SK-N-SH treated with all-trans-retinoic acid at 6 μM for 48 hours (cell line): ENCODE results near the gene DGKE.

Experiments
- ATAC-seq: fragments of 200-7000 bp; cut with Tn5 transposase; 3 replicates; pipeline ENCODE4 v1.9.1; 2020; ENCODE audit warnings: mild to moderate bottlenecking, moderate library complexity
- ARNTL ChIP-seq: fragments of 450-650 bp; formaldehyde crosslinking; IDR thresholded peaks from 2 replicates; pipeline ENCODE4 v1.5.0; 2020; ENCODE audit warnings: low read depth, mild to moderate bottlenecking, moderate library complexity, borderline replicate concordance
- BACH2 ChIP-seq: fragments of 250-450 bp; sonication (Bioruptor Pico); IDR thresholded peaks from 2 replicates; pipeline ENCODE4 v1.9.0; 2021; ENCODE audit warnings: mild to moderate bottlenecking, borderline replicate concordance
- CSDC2 ChIP-seq: fragments of 250-450 bp; sonication (Bioruptor Pico); IDR thresholded peaks from 2 replicates; pipeline ENCODE4 v1.5.0; 2020; ENCODE audit warnings: mild to moderate bottlenecking, moderate library complexity
- CSRNP3 ChIP-seq: fragments of 250-450 bp; sonication (Bioruptor Pico); IDR thresholded peaks from 2 replicates; pipeline ENCODE4 v1.5.1; 2021; ENCODE audit warnings: mild to moderate bottlenecking, moderate library complexity
- ESRRG ChIP-seq: fragments of 250-450 bp; sonication (Bioruptor Pico); IDR thresholded peaks from 2 replicates; pipeline ENCODE4 v1.6.1; 2021; ENCODE audit warnings: mild to moderate bottlenecking
- ISL1 ChIP-seq: fragments of 250-450 bp; sonication (Bioruptor Pico); IDR thresholded peaks from 2 replicates; pipeline ENCODE4 v2.1.2; 2022; ENCODE audit warnings: mild to moderate bottlenecking, moderate library complexity
- OSR1 ChIP-seq: fragments of 250-450 bp; sonication (Bioruptor Pico); IDR thresholded peaks from 2 replicates; pipeline ENCODE4 v1.8.0; 2022; ENCODE audit warnings: moderate library complexity, mild to moderate bottlenecking, inconsistent platforms
- PATZ1 ChIP-seq: fragments of 250-450 bp; sonication (Bioruptor Pico); IDR thresholded peaks from 2 replicates; pipeline ENCODE4 v1.8.0; 2020; ENCODE audit warnings: mild to moderate bottlenecking, moderate library complexity, borderline replicate concordance
- POU6F1 ChIP-seq: fragments of 250-450 bp; sonication (Bioruptor Pico); IDR thresholded peaks from 2 replicates; pipeline ENCODE4 v1.8.0; 2021; ENCODE audit warnings: low read depth, mild to moderate bottlenecking, moderate library complexity, borderline replicate concordance
- PPARA ChIP-seq: fragments of 250-450 bp; sonication (Bioruptor Pico); IDR thresholded peaks from 2 replicates; pipeline ENCODE4 v1.5.0; 2020; ENCODE audit warnings: mild to moderate bottlenecking, borderline replicate concordance
- RARB ChIP-seq: fragments of 250-450 bp; sonication (Bioruptor Pico); IDR thresholded peaks from 2 replicates; pipeline ENCODE4 v1.8.0; 2021; ENCODE audit warnings: mild to moderate bottlenecking, moderate library complexity
- SNAI2 ChIP-seq: fragments of 250-450 bp; sonication (Bioruptor Pico); IDR thresholded peaks from 2 replicates; pipeline ENCODE4 v1.5.0; 2020; ENCODE audit warnings: mild to moderate bottlenecking, moderate library complexity
- TCF4 ChIP-seq: fragments of 250-450 bp; sonication (Bioruptor Pico); IDR thresholded peaks from 2 replicates; pipeline ENCODE4 v1.8.0; 2021; ENCODE audit warnings: mild to moderate bottlenecking, moderate library complexity, borderline replicate concordance
- TOX ChIP-seq: fragments of 250-450 bp; sonication (Bioruptor Pico); IDR thresholded peaks from 2 replicates; pipeline ENCODE4 v1.8.0; 2021; ENCODE audit warnings: mild to moderate bottlenecking, moderate library complexity, borderline replicate concordance
- TSHZ2 ChIP-seq: fragments of 250-450 bp; sonication (Bioruptor Pico); IDR thresholded peaks from 2 replicates; pipeline ENCODE4 v1.5.0; 2020; ENCODE audit warnings: mild to moderate bottlenecking, moderate library complexity
- ZC3H10 ChIP-seq: fragments of 250-450 bp; sonication (Bioruptor Pico); IDR thresholded peaks from 2 replicates; pipeline ENCODE4 v1.5.1; 2021; ENCODE audit warnings: mild to moderate bottlenecking, moderate library complexity
- ZFP3 ChIP-seq: fragments of 250-450 bp; sonication (Bioruptor Pico); IDR thresholded peaks from 2 replicates; pipeline ENCODE4 v1.5.0; 2020; ENCODE audit warnings: mild to moderate bottlenecking, moderate library complexity
- ZFP30 ChIP-seq: fragments of 450-650 bp; formaldehyde crosslinking; IDR thresholded peaks from 2 replicates; pipeline ENCODE4 v1.5.0; 2022; ENCODE audit warnings: mild to moderate bottlenecking, moderate library complexity
- ZNF565 ChIP-seq: fragments of 450-650 bp; formaldehyde crosslinking; conservative IDR thresholded peaks from 2 replicates; pipeline ENCODE4 v1.5.0; 2020; ENCODE audit warnings: low read depth, mild to moderate bottlenecking, moderate library complexity
- ZNF70 ChIP-seq: fragments of 450-650 bp; formaldehyde crosslinking; IDR thresholded peaks from 2 replicates; pipeline ENCODE4 v1.5.0; 2020; ENCODE audit warnings: mild to moderate bottlenecking, moderate library complexity
- ZNF8 ChIP-seq: fragments of 450-650 bp; formaldehyde crosslinking; IDR thresholded peaks from 2 replicates; pipeline ENCODE4 v1.5.0; 2020; ENCODE audit warnings: mild to moderate bottlenecking, moderate library complexity

The DGKE gene

GRCh38 chr17:56867948-56868376, 34.0 kb downstream of the DGKE start:
- peak; percentile 95 for TF ChIP-seq ZNF70 (CRISPR knock-in tag)
- TF ChIP-seq ZNF565: no peak
- TF ChIP-seq ZFP3: no peak
- no peak; the same call in 1 of the 2 replicates for TF ChIP-seq SNAI2 (CRISPR knock-in tag)
- no peak for TF ChIP-seq OSR1 (CRISPR knock-in tag)
- no peak for TF ChIP-seq RARB
- TF ChIP-seq ESRRG (CRISPR knock-in tag): no peak; the same call in 1 of the 2 replicates
- TF ChIP-seq TCF4 (CRISPR knock-in tag): 0 out of 2 replicates have a peak, but pooled peaks have one; percentile 31
- no peak for TF ChIP-seq POU6F1 (CRISPR knock-in tag)
- TF ChIP-seq ISL1: peak; percentile 83
- no peak for TF ChIP-seq ARNTL (CRISPR knock-in tag)
- no peak for TF ChIP-seq PPARA (CRISPR knock-in tag)
- TF ChIP-seq TSHZ2 (CRISPR knock-in tag): no peak
- TF ChIP-seq ZNF8 (CRISPR knock-in tag): no peak
- no peak for TF ChIP-seq CSDC2 (CRISPR knock-in tag)
- peak; percentile 86 for ATAC-seq

GRCh38 chr17:56868716-56869115, 34.8 kb downstream of the DGKE start:
- no peak for ATAC-seq
- TF ChIP-seq RARB (no peak), ISL1 (no peak), TCF4 (CRISPR knock-in tag) (no peak), BACH2 (CRISPR knock-in tag) (no peak), ZFP3 (no peak), PATZ1 (no peak), ZNF70 (CRISPR knock-in tag) (no peak), ZC3H10 (no peak), ESRRG (CRISPR knock-in tag) (no peak), CSRNP3 (no peak)

- TF ChIP-seq CSRNP3 (no peak), ISL1 (no peak), RARB (no peak), ESRRG (CRISPR knock-in tag) (no peak), TSHZ2 (CRISPR knock-in tag) (no peak), ZNF565 (no peak), ZFP30 (CRISPR knock-in tag) (no peak), TOX (no peak), TCF4 (CRISPR knock-in tag) (no peak), ZFP3 (no peak), BACH2 (CRISPR knock-in tag) (no peak), ZC3H10 (no peak), OSR1 (CRISPR knock-in tag) (no peak)
- no peak for ATAC-seq
Observed at GRCh38 chr17:56870081-56870651, 36.2 kb downstream of the DGKE start.
